Stimulated activated naive CD8-positive, alpha-beta T cell treated with anti-CD3 and anti-CD28 coated beads, Interleukin-15, Interleukin-2, amounts not matched to agents 100 U/mL and 50 U/mL, for 24 hours (primary cell): ENCODE data around the gene DOK6.
A peak's percentile ranks its signal among the peaks of the same experiment; 100 is the strongest.
"Not testable (repeated sequence)": the region's sequence is repeated elsewhere in the genome, so short reads cannot be mapped to it uniquely, and the experiment has no call there.

Experiments
- ATAC-seq: fragments of 150-1000 bp; cut with Tn5 transposase; one replicate; pipeline ENCODE4 v1.10.0; 2021
- DNase-seq: peaks from one replicate; pipeline ENCODE4 v3.0.0; 2021

The DOK6 gene

DNA sequence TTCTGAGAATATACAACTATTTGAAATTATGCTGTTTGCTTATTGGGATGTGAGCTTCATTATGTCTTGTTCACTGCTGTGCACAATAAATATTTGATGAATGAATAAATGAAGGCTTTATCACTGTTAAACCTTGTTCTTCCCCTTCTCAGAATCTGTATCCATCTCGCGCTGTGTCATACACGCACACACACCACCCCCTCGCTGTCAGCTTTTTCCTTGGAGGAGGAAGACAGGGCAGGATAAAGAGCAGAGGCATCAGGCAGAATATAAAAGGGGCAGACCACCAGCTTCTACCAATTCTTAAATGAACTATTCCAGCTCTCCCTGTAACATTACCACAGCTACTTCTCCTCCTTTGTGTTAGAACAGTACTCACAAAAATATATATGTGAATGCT, 472.0 kb downstream of the DOK6 start:
- ATAC-seq: no peak

DNA sequence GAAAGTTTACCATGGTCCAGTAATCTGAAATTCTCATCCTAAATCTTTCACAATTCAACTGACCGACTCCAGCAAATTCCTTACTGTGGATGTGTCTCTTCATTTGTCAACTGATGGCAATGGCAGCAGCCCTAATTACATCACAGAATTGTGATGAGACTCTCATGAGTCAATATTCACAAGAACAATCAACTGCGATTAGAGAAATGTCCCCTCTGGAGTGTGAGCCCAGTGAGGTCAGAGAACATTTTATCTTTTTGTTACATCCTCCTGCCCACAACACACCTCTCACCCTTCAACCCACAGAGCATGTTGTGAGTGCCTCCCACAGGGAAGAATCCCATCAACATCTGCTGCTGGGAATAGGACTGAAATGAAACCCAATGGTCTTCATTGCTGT, 473.4 kb downstream of the DOK6 start:
- ATAC-seq (no peak), DNase-seq (no peak)

More for the DNA sequence above, 472.0 kb downstream of the DOK6 start:
- DNase-seq: no peak

DNA sequence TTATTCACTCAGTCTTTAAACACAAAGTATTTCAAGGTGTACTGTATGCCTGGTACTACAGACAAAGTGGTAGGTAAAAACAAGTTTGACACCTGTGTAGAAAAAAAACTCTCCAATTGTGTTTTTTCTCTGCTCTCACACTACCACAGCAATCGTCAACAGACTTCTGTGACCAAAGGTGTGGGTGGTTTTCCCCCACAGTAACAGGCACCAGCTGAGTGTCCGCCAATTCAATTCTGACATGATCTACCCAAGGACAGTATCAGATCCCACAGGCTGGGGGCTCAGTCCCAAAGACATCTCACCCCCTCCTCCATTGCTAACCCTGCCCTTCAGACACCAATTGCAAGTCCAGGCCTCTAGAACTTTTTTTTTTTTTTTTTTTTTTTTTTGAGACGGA, 475.8 kb downstream of the DOK6 start:
- DNase-seq: no peak
- no peak for ATAC-seq

DNA sequence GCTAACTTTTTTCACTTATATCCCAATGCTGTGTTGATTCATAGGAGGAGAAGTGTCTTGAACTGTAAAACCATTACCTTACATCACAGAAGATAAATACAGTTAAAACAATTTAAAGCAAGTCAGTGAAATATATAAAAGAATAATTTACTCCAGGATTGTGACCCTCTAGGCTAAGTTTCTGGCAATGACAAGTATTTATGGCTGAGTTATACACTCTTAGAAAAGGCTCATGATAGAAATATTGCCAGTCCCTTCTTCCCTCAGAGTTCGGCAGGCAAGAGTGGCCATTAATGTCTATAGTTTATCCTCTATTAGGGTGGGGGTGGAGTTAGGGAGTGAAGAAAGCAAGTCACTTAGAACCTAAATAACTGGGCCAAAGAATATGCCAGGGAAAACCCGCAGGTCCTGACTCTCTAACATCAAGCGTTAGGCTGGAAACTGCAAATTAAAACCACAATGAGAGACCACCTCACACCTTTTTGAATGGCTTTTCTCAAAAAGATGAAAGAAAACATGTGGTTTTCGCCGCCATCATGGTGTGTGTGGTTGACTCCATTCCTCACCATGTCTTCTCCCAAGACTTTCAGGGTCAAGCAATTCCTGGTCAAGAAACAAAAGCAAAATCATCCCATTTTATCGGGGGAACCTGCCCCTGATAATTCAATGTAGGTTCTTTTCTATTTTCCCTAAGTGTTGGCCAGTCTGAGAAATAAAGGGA, 477.7 kb downstream of the DOK6 start:
- no peak for ATAC-seq
- DNase-seq: no peak

DNA sequence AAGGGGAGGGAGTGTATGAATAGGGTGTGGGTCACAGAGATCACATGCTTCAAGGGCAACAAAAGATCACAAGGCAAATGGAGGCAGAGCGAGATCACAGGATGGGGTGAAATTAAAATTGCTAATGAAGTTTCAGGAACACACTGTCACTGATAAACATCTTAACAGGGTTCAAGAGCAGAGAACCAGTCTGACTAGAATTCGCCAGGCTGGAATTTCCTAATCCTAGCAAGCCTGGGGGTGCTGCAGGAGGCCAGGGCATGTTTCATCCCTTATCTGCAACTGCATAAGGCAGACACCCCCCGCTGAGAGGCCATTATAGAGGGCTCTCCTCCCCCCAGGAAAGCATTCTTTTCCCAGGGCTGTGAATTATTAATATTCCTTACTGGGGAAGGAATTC, 478.4 kb downstream of the DOK6 start:
- ATAC-seq: not testable (repeated sequence)

DNA sequence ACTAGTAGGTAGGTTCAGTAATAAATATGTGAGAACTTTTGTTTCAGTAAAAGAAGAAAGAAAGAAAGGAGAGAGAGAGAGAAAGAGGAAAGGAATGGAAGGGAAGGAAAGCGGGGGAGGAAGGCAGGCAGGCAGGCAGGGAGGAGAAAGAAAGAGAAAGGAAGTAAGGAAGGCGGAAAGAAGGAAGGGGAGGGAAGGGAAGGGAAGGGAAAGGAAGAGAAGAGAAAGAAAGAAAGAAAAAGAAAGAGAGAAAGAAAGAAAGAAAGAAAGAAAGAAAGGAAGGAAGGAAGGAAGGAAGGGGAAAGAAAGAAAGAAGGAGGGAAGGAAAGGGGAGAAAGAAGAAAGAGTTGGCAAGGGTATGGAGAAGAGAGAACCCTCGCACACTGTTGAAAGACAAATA, 479.4 kb downstream of the DOK6 start:
- no peak for DNase-seq
- ATAC-seq: no peak

More for the DNA sequence above, 478.4 kb downstream of the DOK6 start:
- DNase-seq: not testable (repeated sequence)

DNA sequence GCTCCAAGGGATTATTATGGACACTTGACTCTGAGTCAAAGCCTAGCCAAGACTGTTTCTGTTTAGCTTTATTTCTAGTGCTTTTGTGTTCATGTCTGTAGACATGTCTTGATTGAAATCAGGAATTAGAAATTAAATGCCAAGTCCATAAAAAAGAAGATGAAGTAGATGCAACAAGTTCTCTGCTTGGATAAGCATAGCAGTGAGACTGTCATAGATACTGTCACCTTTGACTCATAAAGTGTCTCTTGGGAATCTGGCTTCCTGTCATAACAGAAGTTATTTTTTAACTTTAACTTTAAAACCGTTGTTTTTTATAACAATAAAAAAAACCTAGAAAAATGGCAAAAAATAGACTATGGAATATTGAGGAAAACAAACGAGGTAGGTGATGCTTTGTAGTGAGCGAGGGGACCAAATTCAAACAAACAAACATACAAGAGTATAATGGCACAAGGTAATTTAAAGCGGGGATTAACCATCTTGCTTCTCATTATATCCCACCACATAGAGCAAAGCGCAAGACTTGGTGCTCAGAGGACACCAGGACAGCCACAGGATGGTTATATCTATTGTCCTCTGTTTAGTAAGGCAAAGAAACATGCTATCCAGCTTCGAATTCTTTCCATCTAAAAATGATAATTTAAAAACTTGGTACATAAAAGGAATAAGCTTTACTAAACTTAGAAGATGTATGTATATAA, 482.4 kb downstream of the DOK6 start:
- ATAC-seq: no peak
- DNase-seq: no peak

DNA sequence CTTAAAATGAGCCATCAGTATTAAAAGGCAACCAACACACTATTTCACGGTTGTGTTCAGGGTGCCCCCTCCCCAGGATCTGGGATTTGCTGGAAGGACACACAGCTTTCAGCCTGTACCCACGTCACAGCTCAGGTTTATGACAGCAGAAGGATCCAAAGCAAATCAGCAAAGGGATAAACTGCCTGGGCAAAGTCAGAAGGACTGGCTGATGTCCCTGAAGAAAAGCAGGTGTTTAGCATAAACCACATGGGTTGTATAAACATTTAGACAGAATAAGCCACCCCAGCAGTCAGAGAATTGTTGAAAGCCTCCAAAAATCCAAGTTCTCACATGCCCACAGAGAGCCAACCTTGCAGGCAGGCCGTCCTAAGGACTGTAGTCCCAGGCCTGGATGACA, 483.1 kb downstream of the DOK6 start:
- no peak for ATAC-seq
- DNase-seq: no peak

DNA sequence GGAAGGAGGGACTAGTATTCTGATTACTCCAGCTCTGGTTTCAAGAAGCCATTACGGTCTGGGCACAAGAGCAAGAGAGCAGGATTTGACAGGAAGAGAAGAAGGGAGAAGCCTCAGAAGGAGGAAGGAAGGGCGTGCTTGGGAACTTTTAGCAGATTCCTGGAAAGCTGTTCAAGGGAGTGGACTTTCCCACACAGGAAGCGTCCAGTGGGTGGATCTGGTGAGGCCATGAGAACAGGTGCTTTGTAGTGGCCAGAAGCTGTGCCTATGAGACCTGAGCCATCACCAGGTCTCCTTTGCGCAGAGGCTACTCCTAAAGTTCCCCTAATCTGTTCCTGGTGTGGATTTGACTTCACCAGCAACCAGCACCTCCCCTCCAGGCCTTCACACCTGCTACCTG, 484.7 kb downstream of the DOK6 start:
- no peak for ATAC-seq

DNA sequence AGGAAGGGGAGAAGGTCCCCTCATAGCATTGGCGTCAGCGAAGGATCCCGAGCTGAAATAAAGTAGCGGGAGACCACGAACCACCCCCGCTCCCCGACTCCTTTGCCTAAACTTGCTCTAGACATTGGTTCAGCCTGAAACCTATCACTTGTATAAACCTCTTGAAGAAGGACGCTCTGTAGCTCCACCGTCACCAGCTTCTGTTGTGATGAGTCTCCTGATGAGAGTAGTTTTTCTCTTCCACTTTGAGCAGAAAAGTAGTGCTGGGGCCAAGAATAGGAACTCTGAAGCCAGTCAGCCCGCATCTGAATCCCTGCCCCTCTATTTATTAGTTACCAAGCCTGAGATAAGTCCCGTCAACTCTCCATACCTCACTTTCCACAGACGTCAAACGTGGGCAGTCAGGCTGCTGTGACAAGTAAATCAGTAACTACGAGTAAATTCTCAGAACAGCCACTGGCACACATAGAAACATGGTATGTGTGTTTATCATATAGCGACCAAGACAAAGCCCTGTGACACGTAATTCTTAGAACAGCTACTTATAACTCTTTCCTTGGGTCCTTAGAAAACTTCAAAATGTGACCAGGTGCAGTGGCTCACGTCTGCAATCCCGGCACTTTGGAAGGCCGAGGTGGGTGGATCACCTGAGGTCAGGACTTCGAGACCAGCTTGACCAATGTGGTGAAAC, 485.3 kb downstream of the DOK6 start:
- ATAC-seq (peak; percentile 64), DNase-seq (peak; percentile 40)

More for the DNA sequence above, 484.7 kb downstream of the DOK6 start:
- DNase-seq: no peak

DNA sequence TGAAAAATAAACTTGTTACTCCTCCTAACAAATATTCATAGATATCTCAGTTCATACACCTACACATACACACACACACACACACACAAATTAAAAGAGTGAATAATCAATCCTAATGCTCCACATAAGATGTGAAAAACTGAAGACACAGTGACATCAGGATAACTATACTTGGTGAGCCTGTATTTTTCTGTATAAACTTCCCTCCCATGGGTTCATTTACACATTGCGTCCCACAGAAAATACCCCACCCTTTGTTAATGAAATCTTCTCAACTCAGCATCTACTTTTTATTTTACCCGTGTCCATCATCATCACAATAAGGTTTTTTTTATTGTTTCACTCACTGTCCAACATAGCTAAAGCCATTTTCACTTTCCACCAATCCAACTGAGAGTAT, 486.6 kb downstream of the DOK6 start:
- no peak for ATAC-seq
- DNase-seq: no peak

DNA sequence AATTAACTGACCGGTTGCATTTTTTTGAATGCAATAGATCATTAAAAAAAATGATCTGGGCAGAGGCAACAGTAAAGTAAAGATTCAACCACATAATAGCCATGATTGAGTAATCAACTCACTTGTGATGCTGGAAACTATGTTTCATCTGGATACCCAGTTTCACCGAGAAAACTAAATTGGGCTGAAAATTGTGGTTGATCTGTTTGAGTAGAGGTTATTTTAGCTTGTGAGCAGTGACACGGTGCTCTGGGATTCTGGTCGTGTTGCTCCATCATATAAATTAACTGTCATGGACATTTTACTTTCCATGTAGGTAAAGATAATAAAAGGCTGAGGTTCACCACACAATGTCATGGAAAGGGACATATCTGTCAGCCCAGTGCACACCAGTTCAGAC, 488.3 kb downstream of the DOK6 start:
- DNase-seq: no peak
- peak; percentile 63 for ATAC-seq

DNA sequence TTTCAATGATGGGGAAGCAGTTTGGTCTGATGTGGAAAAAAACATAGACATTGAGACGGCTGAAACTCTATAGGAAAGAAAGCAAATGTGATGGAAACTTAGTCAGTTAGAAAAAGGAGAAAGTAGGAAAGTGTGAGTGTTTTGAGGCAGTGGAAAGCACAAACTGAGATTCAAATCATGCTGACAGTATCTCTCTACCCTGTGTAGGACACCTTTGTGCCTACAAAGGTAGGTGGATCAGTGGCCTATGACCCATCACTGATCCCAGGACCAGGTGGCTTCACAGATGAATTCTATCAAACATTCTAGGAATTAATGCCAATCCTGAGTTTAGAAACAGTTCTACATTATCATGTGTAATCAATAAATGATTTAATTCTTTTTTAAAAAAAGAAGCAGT, 489.9 kb downstream of the DOK6 start:
- ATAC-seq (peak; percentile 69), DNase-seq (no peak)

DNA sequence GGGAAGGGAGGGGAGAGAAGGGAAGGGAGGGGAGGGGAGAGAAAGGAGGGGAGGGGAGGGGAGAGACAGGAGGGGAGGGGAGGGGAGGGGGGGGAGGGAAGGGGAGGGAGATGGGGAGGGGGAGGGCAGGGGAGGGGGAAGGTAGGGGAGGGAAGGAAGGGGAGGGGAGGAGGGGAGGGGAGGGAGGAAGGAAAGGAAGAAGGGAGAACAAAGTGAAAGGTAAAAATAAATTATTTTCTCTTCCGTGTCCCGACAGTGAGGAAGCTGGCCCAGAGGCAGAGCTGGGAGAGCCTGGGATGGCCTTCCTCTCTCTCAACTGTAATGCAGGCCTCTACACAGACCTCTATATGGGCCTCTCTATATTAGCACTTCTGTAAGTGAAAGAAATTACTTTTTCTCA, 493.8 kb downstream of the DOK6 start:
- no peak for ATAC-seq

DNA sequence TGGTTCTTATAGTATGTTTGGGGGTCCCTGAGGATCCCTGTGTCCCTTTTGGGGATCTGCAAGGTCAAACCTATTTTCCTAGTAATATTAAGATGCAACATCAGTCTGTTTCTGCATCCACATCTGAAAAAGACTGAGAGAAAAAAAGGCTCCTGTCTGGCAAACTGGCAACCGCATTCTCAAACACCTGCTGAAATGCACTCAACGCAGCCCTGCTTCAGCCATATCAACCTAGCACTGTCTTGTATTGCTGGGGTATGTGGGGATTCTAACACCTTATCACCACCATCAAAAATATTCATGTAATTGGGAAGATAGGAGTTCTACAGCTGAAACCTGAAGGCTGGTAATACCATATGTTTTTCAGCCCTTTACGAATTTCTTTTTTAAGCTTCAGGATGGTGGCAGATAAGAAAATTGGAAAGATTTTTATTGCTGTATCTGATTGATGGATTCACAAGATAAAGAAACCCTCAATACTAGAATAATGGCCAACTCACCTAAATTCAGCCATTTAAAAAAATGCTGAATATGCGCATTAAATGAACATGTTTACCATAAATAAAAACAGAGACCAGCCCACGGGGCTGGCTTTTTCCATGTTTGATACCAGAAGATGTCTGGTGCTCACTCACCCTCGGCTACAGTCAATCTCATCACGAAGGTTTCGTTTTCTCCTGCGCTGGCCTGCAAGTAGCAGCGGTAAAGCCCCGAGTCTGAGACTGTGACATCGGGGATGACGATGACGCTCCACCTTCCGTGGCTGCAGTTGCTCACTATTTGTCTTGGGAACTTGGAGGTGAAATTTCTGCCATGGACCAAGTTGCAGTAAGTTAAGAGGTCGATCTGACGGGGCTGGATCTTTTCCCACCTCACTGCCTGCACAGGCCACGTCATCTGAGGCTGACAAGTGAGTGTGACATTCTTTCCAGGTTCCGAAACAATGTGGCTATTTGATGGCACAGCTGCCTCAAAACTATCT, 494.7 kb downstream of the DOK6 start:
- DNase-seq: no peak
- ATAC-seq: no peak

More for the DNA sequence above, 493.8 kb downstream of the DOK6 start:
- DNase-seq: no peak

DNA sequence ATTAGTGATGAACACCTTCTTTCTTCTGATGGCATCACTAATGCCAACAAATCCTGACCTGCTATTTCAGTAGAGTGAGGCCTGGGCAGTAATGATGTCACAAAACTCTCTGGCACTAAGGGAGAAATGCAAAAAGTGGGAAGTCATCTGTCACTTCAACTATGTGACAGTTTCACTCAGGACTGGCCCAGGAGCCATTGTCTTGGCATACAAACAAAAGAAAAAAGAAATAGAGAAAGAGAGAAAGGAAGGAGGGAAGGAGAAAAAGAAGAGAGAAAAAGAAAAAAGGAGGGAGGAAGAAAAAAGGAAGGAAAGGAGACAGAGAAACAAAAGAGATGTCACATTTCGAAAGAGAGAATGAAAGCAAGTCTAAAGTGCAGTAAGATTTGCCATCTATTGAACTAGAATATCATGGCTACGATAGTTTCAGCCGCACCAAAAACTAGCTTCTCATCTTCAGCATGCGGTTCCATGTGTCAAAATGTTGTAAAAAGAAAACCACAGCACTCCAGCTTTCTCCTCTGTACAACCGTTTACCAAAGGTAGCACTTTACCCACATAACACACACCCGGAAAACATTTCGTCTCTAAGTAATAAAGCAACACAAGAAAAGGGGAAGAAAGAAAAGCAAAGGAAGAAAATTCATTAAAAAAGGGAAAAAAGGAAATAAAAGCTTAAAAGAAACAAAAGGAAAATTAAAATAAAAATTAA, 496.9 kb downstream of the DOK6 start:
- peak; percentile 56 for ATAC-seq
- no peak for DNase-seq

DNA sequence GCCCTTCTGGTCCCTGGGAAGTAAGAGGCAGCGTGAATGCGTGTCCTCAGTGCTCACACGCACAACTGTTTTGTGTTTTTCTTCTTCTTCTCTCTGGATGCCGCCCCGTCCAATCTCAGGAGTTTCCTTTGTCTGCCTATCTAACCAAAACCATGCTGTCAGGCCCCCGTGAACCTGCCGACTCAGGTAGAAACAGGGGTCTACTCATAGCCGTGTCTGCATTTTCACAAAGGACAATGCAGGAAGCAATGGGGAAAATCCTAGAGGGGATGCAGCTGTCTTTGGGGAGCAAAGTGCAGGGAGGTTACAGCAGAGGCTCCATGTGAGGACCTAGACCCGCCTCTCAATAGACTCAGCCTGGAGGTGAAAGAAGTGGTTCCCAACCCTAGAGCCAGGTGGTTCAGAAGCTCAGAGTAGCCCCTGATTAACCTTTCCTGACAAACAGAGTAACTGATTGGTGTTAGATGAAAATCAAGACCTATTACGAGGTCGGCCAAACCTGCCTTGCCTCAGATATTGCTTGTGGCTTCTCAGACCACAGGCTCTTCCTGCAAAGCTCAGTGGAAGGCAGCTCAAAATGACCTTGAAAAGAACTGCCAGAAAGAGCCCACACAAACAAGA, 497.7 kb downstream of the DOK6 start:
- ATAC-seq (peak; percentile 41), DNase-seq (peak; percentile 33)
